GM10266 (cell line): Measurements from ENCODE around the gene AGGF1.
A peak's percentile ranks its signal among the peaks of the same experiment; 100 is the strongest.
"Not testable (repeated sequence)": the region's sequence is repeated elsewhere in the genome, so short reads cannot be mapped to it uniquely, and the experiment has no call there.

Source experiments
- DNase-seq: peaks from one replicate; pipeline ENCODE4 v3.0.0; 2012; ENCODE audit errors: extremely low spot score
- CTCF ChIP-seq: IDR thresholded peaks from 2 replicates; pipeline ENCODE4 v1.5.1; 2012; ENCODE audit warnings: mild to moderate bottlenecking, low read depth; ENCODE audit not compliant: control insufficient read depth, insufficient read depth; ENCODE audit errors: missing control alignments

AGGF1 gene

GRCh38 chr5:77077829-77078176 lies 47.6 kb downstream of the AGGF1 start:
- no peak for TF ChIP-seq CTCF

GRCh38 chr5:77080479-77080878 lies 50.3 kb downstream of the AGGF1 start:
- not testable (repeated sequence) for DNase-seq

More at GRCh38 chr5:77077829-77078176, 47.6 kb downstream of the AGGF1 start:
- no peak for DNase-seq

GRCh38 chr5:77080905-77081304 lies 50.7 kb downstream of the AGGF1 start:
- TF ChIP-seq CTCF: no peak
- DNase-seq: no peak

GRCh38 chr5:77082280-77082679 lies 52.1 kb downstream of the AGGF1 start:
- no peak for DNase-seq

GRCh38 chr5:77083088-77083487 lies 52.9 kb downstream of the AGGF1 start:
- peak; percentile 52 for DNase-seq
- TF ChIP-seq CTCF: no peak

More at GRCh38 chr5:77082280-77082679, 52.1 kb downstream of the AGGF1 start:
- no peak for TF ChIP-seq CTCF

GRCh38 chr5:77086368-77086688 lies 56.1 kb downstream of the AGGF1 start:
- TF ChIP-seq CTCF: no peak
- DNase-seq: no peak

- peak; percentile 70 for DNase-seq
- peak; percentile 13 for TF ChIP-seq CTCF
Measured at GRCh38 chr5:77086689-77087483, 56.7 kb downstream of the AGGF1 start, which contains the start of gene ZBED3. TSS of gene ZBED3 (minus strand) at chr5:77087285. CDS start at chr5:77077878, 9,407 bp downstream.

GRCh38 chr5:77087484-77088261 lies 57.5 kb downstream of the AGGF1 start:
- DNase-seq: no peak
- TF ChIP-seq CTCF: no peak
